Measurements from ENCODE around the gene APIP.

DNA sequence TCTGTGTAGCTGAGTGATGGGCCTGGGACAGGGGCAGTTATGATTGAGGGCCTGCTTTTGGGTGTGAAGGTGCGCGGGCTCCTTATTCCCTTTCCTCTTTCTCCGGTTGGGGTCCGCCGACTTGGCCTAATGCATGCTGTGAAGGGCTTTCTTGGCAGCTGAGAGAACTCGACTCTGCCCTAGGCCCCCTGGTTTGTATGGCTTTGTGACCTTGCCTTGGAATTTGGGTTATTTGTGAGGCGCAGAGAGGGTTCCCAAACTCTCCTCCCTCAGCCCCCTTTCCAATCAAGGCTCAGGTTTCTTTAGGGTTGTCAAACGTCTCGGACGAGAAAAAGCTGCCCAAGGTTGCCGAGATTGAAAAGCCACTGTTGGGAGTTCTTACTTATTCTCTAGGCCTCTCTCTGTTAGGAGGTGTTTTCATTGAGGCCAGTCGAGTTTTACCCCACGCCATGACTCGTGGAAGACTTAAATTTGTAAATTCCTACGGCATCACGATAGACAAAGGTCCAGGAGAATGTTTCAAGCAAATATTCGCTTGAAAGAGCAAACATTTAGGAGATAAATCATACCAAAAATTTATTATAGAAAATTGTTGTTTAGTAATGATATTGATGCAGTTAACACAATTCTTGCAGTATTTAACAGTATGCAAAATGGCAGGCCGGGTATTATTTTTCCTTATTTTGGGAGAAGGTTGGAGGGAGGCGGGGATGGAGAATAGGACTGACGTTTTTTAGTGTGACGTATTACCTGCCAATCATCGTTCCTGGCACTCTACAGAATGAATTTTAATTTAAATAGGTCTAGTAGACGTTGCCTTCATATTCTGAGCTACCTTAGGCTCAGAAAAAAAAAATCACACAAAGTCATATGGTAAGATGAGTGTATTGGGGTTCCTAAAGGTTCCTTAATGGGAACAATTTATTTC, 928 bp upstream of the APIP start:
- TF ChIP-seq CTCF (IDR thresholded peaks at IDR 0.05), result no peak
- TF ChIP-seq, protein P1, sequence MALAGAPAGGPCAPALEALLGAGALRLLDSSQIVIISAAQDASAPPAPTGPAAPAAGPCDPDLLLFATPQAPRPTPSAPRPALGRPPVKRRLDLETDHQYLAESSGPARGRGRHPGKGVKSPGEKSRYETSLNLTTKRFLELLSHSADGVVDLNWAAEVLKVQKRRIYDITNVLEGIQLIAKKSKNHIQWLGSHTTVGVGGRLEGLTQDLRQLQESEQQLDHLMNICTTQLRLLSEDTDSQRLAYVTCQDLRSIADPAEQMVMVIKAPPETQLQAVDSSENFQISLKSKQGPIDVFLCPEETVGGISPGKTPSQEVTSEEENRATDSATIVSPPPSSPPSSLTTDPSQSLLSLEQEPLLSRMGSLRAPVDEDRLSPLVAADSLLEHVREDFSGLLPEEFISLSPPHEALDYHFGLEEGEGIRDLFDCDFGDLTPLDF (CRISPR knock-in tag; IDR thresholded peaks at IDR 0.05), result no peak
- no peak for TF ChIP-seq ZNF121 (CRISPR knock-in tag; IDR thresholded peaks at IDR 0.05)
- no peak; the same call in 1 of the 2 replicates for TF ChIP-seq USF1 (CRISPR knock-in tag; IDR thresholded peaks at IDR 0.05)
- TF ChIP-seq IRF1 (CRISPR knock-in tag; IDR thresholded peaks at IDR 0.05), result no peak
- TF ChIP-seq, protein P2, sequence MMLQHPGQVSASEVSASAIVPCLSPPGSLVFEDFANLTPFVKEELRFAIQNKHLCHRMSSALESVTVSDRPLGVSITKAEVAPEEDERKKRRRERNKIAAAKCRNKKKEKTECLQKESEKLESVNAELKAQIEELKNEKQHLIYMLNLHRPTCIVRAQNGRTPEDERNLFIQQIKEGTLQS (CRISPR knock-in tag; conservative IDR thresholded peaks at IDR 0.05), result no peak
- no peak for TF ChIP-seq NR2C2 (CRISPR knock-in tag; IDR thresholded peaks at IDR 0.05)
- no peak for TF ChIP-seq CBFB (CRISPR knock-in tag; IDR thresholded peaks at IDR 0.05; ENCODE audit: low read depth)
- no peak for TF ChIP-seq GTF2I (CRISPR knock-in tag; conservative IDR thresholded peaks at IDR 0.05)
- TF ChIP-seq, protein P3, sequence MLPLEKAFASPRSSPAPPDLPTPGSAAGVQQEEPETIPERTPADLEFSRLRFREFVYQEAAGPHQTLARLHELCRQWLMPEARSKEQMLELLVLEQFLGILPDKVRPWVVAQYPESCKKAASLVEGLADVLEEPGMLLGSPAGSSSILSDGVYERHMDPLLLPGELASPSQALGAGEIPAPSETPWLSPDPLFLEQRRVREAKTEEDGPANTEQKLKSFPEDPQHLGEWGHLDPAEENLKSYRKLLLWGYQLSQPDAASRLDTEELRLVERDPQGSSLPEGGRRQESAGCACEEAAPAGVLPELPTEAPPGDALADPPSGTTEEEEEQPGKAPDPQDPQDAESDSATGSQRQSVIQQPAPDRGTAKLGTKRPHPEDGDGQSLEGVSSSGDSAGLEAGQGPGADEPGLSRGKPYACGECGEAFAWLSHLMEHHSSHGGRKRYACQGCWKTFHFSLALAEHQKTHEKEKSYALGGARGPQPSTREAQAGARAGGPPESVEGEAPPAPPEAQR (CRISPR knock-in tag; IDR thresholded peaks at IDR 0.05), result no peak
- TF ChIP-seq ELF4 (CRISPR knock-in tag; IDR thresholded peaks at IDR 0.05; ENCODE audit: low read depth), result no peak
- no peak; the same call in 1 of the 2 replicates for TF ChIP-seq ZBTB43 (CRISPR knock-in tag; IDR thresholded peaks at IDR 0.05)
- TF ChIP-seq, protein P4, sequence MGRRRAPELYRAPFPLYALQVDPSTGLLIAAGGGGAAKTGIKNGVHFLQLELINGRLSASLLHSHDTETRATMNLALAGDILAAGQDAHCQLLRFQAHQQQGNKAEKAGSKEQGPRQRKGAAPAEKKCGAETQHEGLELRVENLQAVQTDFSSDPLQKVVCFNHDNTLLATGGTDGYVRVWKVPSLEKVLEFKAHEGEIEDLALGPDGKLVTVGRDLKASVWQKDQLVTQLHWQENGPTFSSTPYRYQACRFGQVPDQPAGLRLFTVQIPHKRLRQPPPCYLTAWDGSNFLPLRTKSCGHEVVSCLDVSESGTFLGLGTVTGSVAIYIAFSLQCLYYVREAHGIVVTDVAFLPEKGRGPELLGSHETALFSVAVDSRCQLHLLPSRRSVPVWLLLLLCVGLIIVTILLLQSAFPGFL (CRISPR knock-in tag; IDR thresholded peaks at IDR 0.05; ENCODE audit: borderline replicate concordance), result no peak
